Naive thymus-derived CD4-positive, alpha-beta T cell (primary cell): ENCODE results near the gene MSANTD1. TPM values are rescaled to one million over a fixed set of nuclear protein-coding genes. Genes with fewer than 3 reads are reported as not detected.
A peak's percentile ranks its signal among the peaks of the same experiment; 100 is the strongest.

Experiments used
- ATAC-seq: fragments of 150-1000 bp; cut with Tn5 transposase; 2 replicates; pipeline ENCODE4 v1.10.0; 2021; ENCODE audit warnings: mild to moderate bottlenecking, moderate library complexity
- CTCF ChIA-PET: fragments of 350-600 bp; sonication (Branson Sonifier 250); formaldehyde crosslinking; loops from one replicate; lab custom pipeline; 2021; ENCODE audit warnings: antibody characterized with exemption; lab: Charles Lee
- POLR2A ChIA-PET: fragments of 350-600 bp; sonication (Branson Sonifier 250); formaldehyde crosslinking; loops from one replicate; lab custom pipeline; 2021; ENCODE audit warnings: antibody characterized with exemption, inconsistent platforms; lab: Charles Lee
- DNase-seq, 9 donors: peaks; one replicate each; pipeline versions ENCODE4 v3.0.0 to v3.0.0-alpha.2; 2020 to 2022; ENCODE audit warnings: mixed read lengths in 1 of 9
- H3K27ac ChIP-seq: one replicate; pipeline ENCODE4 v1.7.0; 2013; ENCODE audit warnings: mild to moderate bottlenecking, low read depth, low read length, moderate library complexity
- H3K27me3 ChIP-seq, 2 donors: one replicate each; pipeline ENCODE4 v1.7.0; 2013; ENCODE audit warnings: low read length in 2 of 2, mild to moderate bottlenecking in 2 of 2, moderate library complexity in 2 of 2; ENCODE audit not compliant: control insufficient read depth in 2 of 2, insufficient read depth in 2 of 2
- H3K36me3 ChIP-seq, 3 experiments: 1 replicate in 2 of 3; 2 replicates in 1 of 3; pipeline ENCODE4 v1.7.0; 2013; ENCODE audit warnings: low read length in 3 of 3, mild to moderate bottlenecking in 3 of 3, moderate library complexity in 1 of 3; ENCODE audit not compliant: insufficient read depth in 3 of 3, control insufficient read depth in 2 of 3
- H3K4me1 ChIP-seq, 2 donors: one replicate each; pipeline ENCODE4 v1.7.0; 2013; ENCODE audit warnings: low read length in 2 of 2, mild to moderate bottlenecking in 2 of 2, moderate library complexity in 1 of 2; ENCODE audit not compliant: control insufficient read depth in 2 of 2, insufficient read depth in 2 of 2
- H3K4me3 ChIP-seq: 2 replicates; pipeline ENCODE4 v1.7.0; 2013; ENCODE audit warnings: mild to moderate bottlenecking, low read length
- H3K9me3 ChIP-seq, 3 experiments: 1 replicate in 2 of 3; 2 replicates in 1 of 3; pipeline ENCODE4 v1.7.0; 2013; ENCODE audit warnings: low read length in 3 of 3; ENCODE audit not compliant: control insufficient read depth in 2 of 3
- H3K27ac Mint-ChIP-seq, 9 donors: one replicate each; pipeline ENCODE4 v1.8.0; 2020 to 2022; ENCODE audit warnings: mixed read lengths in 9 of 9, mild to moderate bottlenecking in 8 of 9, moderate library complexity in 5 of 9, inconsistent platforms in 2 of 9
- H3K27me3 Mint-ChIP-seq, 5 donors: one replicate each; pipeline ENCODE4 v1.8.0; 2021 to 2022; ENCODE audit warnings: mixed read lengths in 5 of 5, mild to moderate bottlenecking in 1 of 5
- H3K36me3 Mint-ChIP-seq, 5 donors: one replicate each; pipeline ENCODE4 v1.8.0; 2020 to 2022; ENCODE audit warnings: mixed read lengths in 5 of 5, mild to moderate bottlenecking in 3 of 5, inconsistent platforms in 1 of 5
- H3K4me1 Mint-ChIP-seq, 7 donors: one replicate each; pipeline ENCODE4 v1.8.0; 2020 to 2022; ENCODE audit warnings: mixed read lengths in 7 of 7, mild to moderate bottlenecking in 3 of 7, inconsistent platforms in 1 of 7
- H3K4me3 Mint-ChIP-seq, 10 donors: one replicate each; pipeline ENCODE4 v1.8.0; 2020 to 2022; ENCODE audit warnings: mild to moderate bottlenecking in 10 of 10, mixed read lengths in 10 of 10, moderate library complexity in 6 of 10, inconsistent platforms in 2 of 10
- H3K9me3 Mint-ChIP-seq, 11 donors: one replicate each; pipeline ENCODE4 v1.8.0; 2020 to 2022; ENCODE audit warnings: mixed read lengths in 11 of 11, mild to moderate bottlenecking in 4 of 11, inconsistent platforms in 1 of 11, moderate library complexity in 1 of 11
- intact Hi-C, 2 donors: fragments of 100-400 bp; cut with micrococcal nuclease; formaldehyde crosslinking; loops; one replicate each; pipeline ENCODE4 v1.15.1; 2023
- polyA plus RNA-seq, 2 donors: library from polyadenylated mRNA; unstranded; fragments of 300-500 nt; fragmentation: Illumina TruSeq; gene quantifications; one replicate each; pipeline ENCODE4 v1.2.3, GENCODE V29; 2021
- total RNA-seq, 6 experiments: library from RNA in 5 of 6; stranded (reverse) in 5 of 6; gene quantifications; 1 replicate in 5 of 6; 2 replicates in 1 of 6; pipeline ENCODE4 v1.2.3 and lab custom pipeline; 2021 to 2026

MSANTD1 gene
- total RNA-seq (1 to 10 TPM; 1.4 to 2.7 (median 2.3) TPM), polyA plus RNA-seq (not detected), total RNA-seq (lab: John Stamatoyannopoulos, UW) (2.2 reads per million, percentile 10 among the genes with 10 or more reads in this experiment)

GRCh38 chr4:3248811-3249661 lies at the start of gene MSANTD1:
MSANTD1 (plus strand) TSS chr4:3249159; CDS start chr4:3249223, 64 bp downstream.
- no peaks in the 10 kb centered on the region for H3K9me3 ChIP-seq
- peaks cover 0 to 4% (median 0%) of the 10 kb centered on the region in 5 donors for H3K36me3 Mint-ChIP-seq
- H3K27ac ChIP-seq = no peak within 1 kb of the TSS
- no peak within 1 kb of the TSS for H3K4me3 ChIP-seq
- no peak within 1 kb of the TSS for H3K4me3 Mint-ChIP-seq
- H3K4me1 Mint-ChIP-seq = no peaks in the 10 kb centered on the region
- intact Hi-C loops = loop anchor here in 1 of 2 donors (10.0 kb wide), 1 partner anchor 54 kb away; no protein-coding TSS in a partner anchor
- ChIA-PET POLR2A (no interaction called here), CTCF (no interaction called here)
- no peak for DNase-seq
- H3K27ac Mint-ChIP-seq = peak within 1 kb of the TSS in 1 of 9 donors; percentile 62
- no peaks in the 10 kb centered on the region for H3K27me3 Mint-ChIP-seq
- no peaks in the 10 kb centered on the region for H3K9me3 Mint-ChIP-seq
- no peaks in the 10 kb centered on the region for H3K4me1 ChIP-seq
- no peaks in the 10 kb centered on the region for H3K27me3 ChIP-seq
- ATAC-seq = no peak
- peaks cover 0 to 11% (median 0%) of the 10 kb centered on the region in 3 experiments for H3K36me3 ChIP-seq

- peaks cover 53 to 93% (median 79%) of the 10 kb centered on the region in 7 donors for H3K4me1 Mint-ChIP-seq
- ChIA-PET CTCF (interaction anchor here (0.7 to 1.0 kb wide), 3 partner anchors 12 to 146 kb away, joined by 3 read pairs; no protein-coding TSS in a partner anchor), POLR2A (interaction anchor here (0.6 kb wide), 1 partner anchor 93 kb away, joined by 3 read pairs; no protein-coding TSS in a partner anchor)
These were observed 49.1 kb upstream of the MSANTD1 start for GRCh38 chr4:3199653-3200422.

GRCh38 chr4:3200423-3201090 lies 48.4 kb upstream of the MSANTD1 start:
- no peaks in the 10 kb centered on the region for H3K9me3 ChIP-seq
- peaks cover 0 to 11% (median 0%) of the 10 kb centered on the region in 3 experiments for H3K36me3 ChIP-seq
- intact Hi-C loops = loop anchor here (5.0 to 10.0 kb wide), 2 partner anchors 92 to 754 kb away; partner anchors contain the start of gene RGS12 (in 1 of the 2)
- no peaks in the 10 kb centered on the region for H3K9me3 Mint-ChIP-seq
- peak overlapping the region in 2 of 9 donors; percentile 11 to 31 for H3K27ac Mint-ChIP-seq
- H3K27ac ChIP-seq = no peak overlapping the region
- ATAC-seq = no peak
- POLR2A ChIA-PET = interaction anchor here (1.4 kb wide), 1 partner anchor 89 kb away, joined by 4 read pairs; no protein-coding TSS in a partner anchor
- peaks cover 46 to 85% (median 72%) of the 10 kb centered on the region in 7 donors for H3K4me1 Mint-ChIP-seq
- H3K4me1 ChIP-seq = peaks cover 54 to 55% of the 10 kb centered on the region in 2 donors
- peaks cover 0 to 19% (median 3%) of the 10 kb centered on the region in 5 donors for H3K36me3 Mint-ChIP-seq
- no peaks in the 10 kb centered on the region for H3K27me3 Mint-ChIP-seq
- H3K4me3 Mint-ChIP-seq = peak overlapping the region in 1 of 10 donors; percentile 86
- no peak overlapping the region for H3K4me3 ChIP-seq
- DNase-seq = no peak
- H3K27me3 ChIP-seq = no peaks in the 10 kb centered on the region
- CTCF ChIA-PET = interaction anchor here (1.0 kb wide), 1 partner anchor 11 kb away, joined by 3 read pairs; no protein-coding TSS in a partner anchor

More at GRCh38 chr4:3199653-3200422, 49.1 kb upstream of the MSANTD1 start:
- no peaks in the 10 kb centered on the region for H3K27me3 ChIP-seq
- no peaks in the 10 kb centered on the region for H3K9me3 Mint-ChIP-seq
- H3K27ac ChIP-seq = no peak overlapping the region
- no peak overlapping the region for H3K4me3 ChIP-seq
- no peaks in the 10 kb centered on the region for H3K27me3 Mint-ChIP-seq
- peaks cover 0 to 11% (median 0%) of the 10 kb centered on the region in 3 experiments for H3K36me3 ChIP-seq
- no peak overlapping the region for H3K4me3 Mint-ChIP-seq
- DNase-seq = no peak
- H3K27ac Mint-ChIP-seq = no peak overlapping the region
- intact Hi-C loops = loop anchor here (5.0 to 10.0 kb wide), 4 partner anchors 45 to 755 kb away; partner anchors contain the start of genes MSANTD1 (in 1 of the 2) and RGS12 (in 1 of the 2)
- H3K9me3 ChIP-seq = no peaks in the 10 kb centered on the region
- H3K36me3 Mint-ChIP-seq = peaks cover 0 to 24% (median 4%) of the 10 kb centered on the region in 5 donors
- no peak for ATAC-seq
- peaks cover 61 to 62% of the 10 kb centered on the region in 2 donors for H3K4me1 ChIP-seq

- H3K36me3 ChIP-seq = peaks cover 0 to 21% (median 0%) of the 10 kb centered on the region in 3 experiments
- ATAC-seq (peak; percentile 96), DNase-seq (peak; percentile 25 to 93 (median 88))
- Mint-ChIP-seq H3K36me3 (peaks cover 5 to 22% (median 13%) of the 10 kb centered on the region in 5 donors), H3K9me3 (no peaks in the 10 kb centered on the region), H3K27me3 (no peaks in the 10 kb centered on the region), H3K4me3 (peak overlapping the region; percentile 73 to 88 (median 82)), H3K4me1 (peaks cover 31 to 73% (median 57%) of the 10 kb centered on the region in 7 donors), H3K27ac (peak overlapping the region; percentile 55 to 94 (median 84))
- H3K4me1 ChIP-seq = peaks cover 40% of the 10 kb centered on the region in 2 donors
- intact Hi-C loops = loop anchor here (1.0 to 10.0 kb wide), 7 partner anchors 8 to 753 kb away; partner anchors contain the start of gene RGS12 (in 1 of the 2)
- CTCF ChIA-PET = interaction anchor here (0.6 to 3.5 kb wide), 2 partner anchors 8 to 69 kb away, joined by 3 to 19 read pairs; no protein-coding TSS in a partner anchor
- H3K4me3 ChIP-seq = peak overlapping the region; percentile 34
- peak overlapping the region; percentile 29 for H3K27ac ChIP-seq
- no peaks in the 10 kb centered on the region for H3K27me3 ChIP-seq
- no peaks in the 10 kb centered on the region for H3K9me3 ChIP-seq
- POLR2A ChIA-PET = interaction anchor here (0.6 to 1.5 kb wide), 6 partner anchors 8 to 1206 kb away, joined by 3 to 4 read pairs (median 4); no protein-coding TSS in a partner anchor
These were observed 46.9 kb upstream of the MSANTD1 start for GRCh38 chr4:3201718-3202702.
